IPS-11a (cell line): ENCODE results near the gene SFSWAP.
"Not testable (repeated sequence)": the region's sequence is repeated elsewhere in the genome, so short reads cannot be mapped to it uniquely, and the experiment has no call there.

ENCODE experiments used
- H3K4me3 ChIP-seq: one replicate; pipeline ENCODE4 v1.5.1; 2013; ENCODE audit warnings: low read depth, low read length, control low read depth

The SFSWAP gene

DNA sequence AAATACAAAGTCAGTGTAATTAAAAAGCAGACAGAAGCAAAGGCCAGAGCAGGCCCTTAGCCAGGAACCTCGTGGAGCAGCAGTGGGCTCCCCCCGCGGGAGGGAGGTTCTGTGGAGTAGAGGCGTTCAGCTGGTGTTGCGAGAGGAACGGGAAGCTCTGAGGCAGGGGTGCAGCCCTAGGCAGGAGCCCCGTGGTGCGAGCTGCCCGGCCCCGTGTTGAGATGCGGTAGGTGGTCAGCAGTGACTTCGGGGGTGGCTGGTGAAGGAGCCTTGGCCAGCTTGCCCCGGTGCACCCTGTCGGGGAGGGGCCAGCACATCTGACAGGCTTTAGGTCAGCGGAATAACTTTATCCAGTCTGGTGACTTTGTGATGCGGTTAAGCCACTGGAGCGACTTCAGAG is 46.2 kb downstream of the SFSWAP start:
- no peak overlapping the region for H3K4me3 ChIP-seq

DNA sequence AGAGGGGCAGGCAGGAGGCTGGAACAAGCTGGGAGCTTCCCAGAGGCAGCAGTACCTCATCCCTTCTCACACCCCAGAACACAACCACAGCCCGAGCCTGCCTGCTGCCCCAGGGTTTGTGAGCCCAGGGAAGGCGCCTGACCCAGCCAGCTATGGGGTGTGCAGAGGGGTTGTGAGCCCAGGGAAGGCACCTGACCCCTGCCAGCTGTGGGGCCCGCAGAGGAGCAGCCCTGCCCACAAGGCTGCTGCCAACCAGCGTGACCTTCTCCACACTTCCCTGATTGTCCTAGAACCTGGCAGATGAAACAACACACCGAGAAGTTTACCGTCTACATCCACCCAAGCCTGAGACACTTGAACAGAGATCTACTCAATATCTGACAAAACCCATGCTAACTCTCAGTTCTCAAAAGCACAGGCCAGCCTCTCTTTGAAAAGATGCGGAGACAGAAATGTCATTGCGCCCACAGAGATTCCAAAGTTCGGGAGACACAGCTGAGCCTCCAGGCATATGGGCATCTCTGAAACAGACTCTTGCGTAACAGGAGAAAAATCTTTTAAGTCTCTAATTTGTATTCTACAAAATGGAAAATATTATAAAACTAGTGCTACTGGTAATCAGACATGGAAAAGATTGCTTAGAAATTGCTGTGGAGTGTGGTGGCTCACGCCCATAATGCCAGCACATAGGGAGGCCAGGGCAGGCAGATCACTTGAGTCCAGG is 47.3 kb downstream of the SFSWAP start:
- H3K4me3 ChIP-seq: no peak overlapping the region

DNA sequence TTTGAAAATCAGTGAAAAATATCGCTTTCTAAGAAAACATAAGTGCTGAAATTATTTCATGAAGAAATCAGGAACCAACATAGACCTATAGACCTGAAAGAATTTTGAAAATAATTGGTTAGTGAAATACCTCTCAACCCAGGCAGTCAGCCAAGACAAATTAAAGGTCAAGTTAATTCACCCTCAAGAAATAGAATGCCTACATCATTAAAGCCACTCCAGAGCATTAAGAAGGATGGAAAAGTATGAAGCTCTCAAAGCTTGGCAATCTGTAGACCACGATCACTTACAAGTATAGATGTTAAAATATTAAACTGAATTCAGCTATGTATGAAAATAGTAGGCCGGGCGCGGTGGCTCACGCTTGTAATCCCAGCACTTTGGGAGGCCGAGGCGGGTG is 48.3 kb downstream of the SFSWAP start:
- H3K4me3 ChIP-seq: no peak overlapping the region

DNA sequence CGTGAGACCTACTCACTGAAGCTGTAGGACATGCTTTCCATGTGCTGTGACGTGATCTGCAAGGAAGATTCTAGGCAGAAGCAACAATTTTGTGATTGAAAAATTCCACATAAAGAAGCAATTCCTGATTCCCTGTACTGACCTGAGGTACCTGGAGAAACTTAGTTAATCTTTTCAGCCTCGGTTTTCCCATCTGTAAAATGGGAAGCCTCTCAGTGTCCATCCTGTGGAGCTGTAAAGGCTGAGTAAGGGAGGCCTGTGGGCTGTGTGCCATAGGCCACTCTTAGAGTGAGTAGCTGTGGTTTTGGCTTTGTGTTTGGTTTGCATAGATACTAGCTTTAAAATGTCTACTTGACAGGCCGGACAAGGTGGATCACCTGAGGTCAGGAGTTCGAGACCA is 50.7 kb downstream of the SFSWAP start:
- H3K4me3 ChIP-seq: no peak overlapping the region

DNA sequence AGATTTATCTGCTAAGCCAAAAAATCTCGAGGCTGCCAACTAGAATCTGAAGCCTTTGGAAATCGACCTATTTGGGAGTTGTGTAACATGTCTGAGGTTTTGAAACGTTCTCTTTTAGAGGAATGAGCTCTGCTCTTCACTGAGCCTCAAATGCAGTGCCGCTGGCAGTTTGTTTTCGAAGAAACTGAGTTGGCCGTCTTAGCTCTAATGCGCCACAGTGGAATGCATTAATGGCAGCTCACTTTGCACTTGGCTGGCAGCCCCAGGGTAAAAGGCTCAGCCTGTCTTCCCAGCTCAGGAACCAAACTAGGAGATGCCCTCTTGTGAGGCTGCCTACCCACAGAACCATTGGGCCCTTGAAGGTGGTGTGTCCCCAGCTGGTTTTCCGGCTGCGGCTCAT is 53.8 kb downstream of the SFSWAP start:
- H3K4me3 ChIP-seq: no peak overlapping the region

DNA sequence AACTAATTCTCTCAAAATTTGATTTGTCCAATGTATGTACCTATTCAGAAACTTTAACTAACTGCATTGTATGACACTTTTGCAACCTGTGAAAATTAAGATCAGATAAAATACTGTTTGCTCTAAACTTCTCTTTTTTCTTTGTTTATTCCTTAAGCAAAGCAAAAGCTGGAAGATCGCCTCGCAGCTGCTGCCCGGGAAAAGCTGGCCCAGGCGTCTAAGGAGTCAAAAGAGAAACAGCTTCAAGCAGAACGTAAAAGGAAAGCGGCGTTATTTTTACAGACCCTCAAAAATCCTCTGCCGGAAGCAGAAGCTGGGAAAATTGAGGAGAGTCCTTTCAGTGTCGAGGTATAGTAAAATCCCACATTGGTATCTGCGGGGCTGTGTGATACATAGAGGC is 55.1 kb downstream of the SFSWAP start:
- no peak overlapping the region for H3K4me3 ChIP-seq

DNA sequence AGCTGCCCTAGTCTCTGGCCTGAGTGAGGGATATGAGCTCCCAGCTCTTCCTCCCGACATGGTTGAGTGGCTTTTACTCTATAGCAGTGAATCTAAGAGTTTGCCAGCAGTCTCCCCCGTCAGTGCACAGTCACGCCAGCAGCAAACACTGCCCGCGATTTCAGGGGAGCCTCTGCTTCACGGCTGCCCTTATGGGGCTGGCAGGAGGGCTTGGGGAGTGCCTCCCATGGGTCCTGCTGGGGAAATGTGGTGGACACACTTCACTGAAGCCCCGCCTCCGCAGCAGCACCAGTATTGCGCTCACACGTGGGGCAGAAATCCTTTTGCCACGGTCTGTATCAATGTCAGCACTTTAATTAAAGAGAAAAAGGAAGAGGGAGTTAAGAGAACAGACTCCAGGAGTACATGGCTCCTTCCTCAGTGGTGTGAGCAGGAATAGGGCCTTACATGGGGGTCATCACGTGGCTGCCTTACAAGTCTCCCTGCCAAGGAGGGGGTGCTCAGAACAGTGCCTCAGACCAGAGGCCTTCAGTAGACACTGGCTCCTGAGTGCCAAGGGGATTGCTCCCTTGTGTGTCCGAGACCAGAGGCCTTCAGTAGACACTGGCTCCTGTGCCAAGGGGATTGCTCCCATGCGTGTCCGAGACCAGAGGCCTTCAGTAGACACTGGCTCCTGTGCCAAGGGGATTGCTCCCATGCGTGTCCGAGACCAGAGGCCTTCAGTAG is 55.7 kb downstream of the SFSWAP start:
- H3K4me3 ChIP-seq: no peak overlapping the region

DNA sequence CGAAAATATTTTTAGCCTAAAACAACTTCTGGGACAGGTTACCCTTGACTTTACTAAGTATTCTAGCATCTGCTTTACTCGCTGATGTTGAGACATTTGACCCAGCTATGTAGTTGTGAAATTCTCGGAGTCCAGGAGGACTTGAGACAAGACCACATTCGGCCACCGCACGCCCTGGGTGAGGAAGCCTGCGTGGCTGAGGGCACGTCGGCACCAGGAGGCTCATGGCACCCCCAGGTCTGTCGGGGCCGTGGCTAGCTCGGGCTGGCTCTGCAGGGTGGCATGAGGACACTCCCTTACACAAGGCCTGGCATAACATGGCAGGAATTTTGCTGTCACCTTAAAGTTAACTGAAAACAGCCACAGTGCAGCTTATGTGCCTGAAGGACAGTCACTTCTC is 59.2 kb downstream of the SFSWAP start:
- no peak overlapping the region for H3K4me3 ChIP-seq

DNA sequence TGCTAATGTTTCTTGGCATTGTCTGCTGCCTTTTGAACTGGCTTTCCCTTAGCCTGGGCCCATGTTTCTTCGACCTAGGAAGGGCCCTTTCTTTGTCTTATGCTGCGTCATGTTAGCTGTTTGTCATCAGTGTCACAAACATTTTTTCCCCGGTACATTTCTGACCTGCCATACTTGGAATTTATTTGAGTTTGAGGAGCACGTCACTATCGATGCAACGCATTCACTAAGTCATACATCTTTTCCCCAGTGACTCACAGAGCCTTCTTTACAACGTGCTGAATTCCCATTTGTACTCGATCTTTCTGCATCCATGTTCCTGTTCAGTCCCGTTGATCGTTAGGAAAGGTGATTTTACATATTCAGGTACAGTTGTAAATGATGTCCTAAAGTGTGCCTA is 61.1 kb downstream of the SFSWAP start:
- H3K4me3 ChIP-seq: no peak overlapping the region

DNA sequence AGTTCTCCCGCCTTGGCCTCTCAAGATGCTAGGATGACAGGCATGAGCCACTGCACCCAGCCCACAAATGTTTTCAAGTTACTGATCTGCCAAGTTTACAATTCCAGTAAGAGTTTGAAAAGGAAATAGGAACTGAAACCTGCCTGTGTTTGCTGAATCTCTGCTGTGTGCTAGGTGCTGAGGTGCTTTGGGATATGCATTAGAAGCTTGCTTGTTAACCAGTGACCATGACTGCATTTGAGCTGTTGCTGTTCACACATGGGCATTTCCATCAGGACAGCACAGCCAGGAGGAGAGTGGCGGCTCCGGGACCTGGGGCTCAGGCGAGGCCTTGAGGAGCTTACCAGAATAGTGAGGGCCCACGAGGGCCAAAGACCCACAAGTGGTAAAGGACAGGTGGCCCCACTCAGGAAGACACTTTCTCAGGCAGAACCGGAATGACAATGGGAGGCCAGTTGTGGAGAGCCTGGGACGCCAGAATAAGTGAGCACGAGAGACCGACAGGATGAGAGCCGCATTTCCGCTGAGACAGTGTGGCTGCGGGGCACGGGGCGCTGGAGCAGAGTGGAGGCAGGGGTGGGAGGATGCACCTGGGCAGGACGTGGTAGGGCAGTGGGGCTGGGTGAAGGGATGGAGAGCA is 62.8 kb downstream of the SFSWAP start:
- H3K4me3 ChIP-seq: no peak overlapping the region

DNA sequence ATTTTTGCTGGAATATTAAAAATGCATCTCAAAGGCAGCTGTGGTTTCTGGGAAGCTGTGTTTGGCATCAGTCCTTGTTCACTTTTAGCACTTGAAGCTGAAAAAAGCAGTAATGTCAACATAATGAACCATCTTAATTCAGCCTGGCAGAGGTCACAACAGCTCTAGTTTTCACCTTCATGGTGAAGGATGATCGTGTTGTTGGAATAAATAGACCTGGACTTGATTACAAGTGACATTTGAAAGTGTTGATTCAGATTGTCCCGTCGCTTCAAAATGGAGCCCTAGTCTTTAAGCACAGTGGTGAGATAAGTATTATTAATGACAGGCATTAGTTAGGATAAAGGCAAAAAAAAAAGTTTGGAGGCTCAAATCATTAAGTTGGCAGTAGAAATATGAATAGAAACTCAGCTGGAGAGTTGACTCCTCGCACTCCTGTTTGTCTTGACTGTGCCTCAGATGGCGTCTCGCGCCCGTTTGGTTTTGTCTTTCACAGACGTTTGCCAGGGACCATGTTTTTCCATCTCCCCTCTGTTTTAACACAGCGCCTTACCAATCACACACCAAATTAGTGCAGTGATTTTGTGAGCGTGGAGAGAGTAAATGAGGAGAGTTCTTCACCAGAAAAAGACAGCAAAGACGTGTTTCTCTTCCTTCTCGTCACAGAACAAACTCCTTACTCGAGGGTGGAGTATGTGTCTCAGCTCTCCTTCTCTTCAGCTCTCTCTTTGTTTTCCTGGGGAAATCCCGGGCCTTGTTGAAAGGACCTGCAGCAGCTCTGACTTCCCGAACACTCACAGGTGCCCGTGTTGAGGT is 63.9 kb downstream of the SFSWAP start:
- no peak overlapping the region for H3K4me3 ChIP-seq

DNA sequence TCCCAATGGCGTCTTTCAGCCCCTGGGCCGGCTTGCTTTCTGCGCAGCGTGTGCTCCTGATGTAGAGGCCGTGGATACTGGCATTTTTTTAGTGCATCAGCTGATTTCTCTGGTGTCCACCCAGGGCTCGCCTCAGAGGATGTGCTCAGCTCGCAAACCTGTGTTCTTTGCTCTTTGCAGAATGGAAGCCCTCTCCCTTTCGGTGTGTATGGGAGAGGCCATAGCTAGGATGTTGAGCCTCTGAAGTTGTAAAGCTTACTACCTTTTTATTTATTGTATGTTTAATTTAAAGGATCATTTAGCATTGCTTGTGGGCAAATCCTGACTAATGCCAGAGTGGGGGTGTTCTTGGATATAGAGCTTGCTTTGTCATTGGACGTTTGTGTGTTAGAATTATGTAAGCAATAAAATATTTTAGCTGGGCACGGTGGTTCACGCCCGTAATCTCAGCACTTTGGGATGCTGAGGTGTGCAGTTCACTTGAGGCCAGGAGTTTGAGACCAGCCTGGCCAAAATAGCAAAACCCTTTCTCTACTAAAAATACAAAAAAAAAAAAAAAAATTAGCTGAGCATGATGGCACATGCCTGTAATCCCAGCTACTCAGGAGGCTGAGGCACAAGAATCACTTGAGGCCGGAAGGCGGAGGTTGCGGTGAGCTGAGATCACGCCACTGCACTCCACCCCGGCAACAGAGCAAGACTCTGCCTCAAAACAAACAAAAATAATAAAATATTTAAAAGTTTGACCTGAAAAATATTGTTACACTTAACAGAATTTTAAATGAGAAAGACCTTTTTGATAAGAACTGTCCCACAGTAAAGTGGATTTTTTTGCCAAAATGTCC is 64.7 kb downstream of the SFSWAP start:
- no peak overlapping the region for H3K4me3 ChIP-seq

DNA sequence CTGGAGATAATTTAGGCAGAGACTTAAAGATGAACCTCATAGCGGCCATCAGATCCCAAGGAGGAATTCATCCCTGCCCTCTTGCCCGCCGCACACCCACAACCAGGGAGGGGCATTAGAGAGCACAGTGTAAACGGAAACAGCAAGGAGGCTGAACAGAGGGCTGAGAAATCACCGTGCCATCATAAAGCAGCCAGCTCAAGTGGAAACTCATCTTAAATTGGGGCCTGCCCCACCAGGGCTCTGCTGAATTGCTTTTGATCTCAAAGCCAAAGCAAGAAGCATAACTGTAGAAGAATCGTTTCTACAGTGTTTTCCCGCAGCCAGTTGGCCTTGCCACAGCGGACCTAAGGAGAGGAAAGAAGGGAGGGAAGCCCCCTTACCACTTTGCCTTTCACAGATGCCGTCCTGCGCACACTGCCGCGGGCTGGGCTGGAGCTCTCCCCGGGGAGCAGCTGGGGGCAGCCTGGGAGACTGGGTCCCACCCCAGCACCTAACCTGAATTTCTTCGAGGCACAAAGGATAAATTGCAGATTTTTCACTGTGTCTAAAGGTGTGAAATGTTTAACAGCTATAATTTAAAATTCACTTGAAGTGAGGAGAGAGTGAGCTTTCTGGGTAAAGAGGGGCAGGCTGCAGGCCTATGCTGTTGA is 65.5 kb downstream of the SFSWAP start:
- H3K4me3 ChIP-seq: no peak overlapping the region

DNA sequence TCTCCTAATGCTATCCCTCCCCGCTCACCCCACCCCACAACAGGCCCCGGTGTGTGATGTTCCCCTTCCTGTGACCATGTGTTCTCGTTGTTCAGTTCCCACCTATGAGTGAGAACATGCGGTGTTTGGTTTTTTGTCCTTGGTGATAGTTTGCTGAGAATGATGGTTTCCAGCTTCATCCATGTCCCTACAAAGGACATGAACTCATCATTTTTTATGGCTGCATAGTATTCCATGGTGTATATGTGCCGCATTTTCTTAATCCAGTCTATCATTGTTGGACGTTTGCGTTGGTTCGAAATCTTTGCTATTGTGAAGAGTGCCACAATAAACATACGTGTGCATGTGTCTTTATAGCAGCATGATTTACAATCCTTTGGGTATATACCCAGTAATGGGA is 66.4 kb downstream of the SFSWAP start:
- H3K4me3 ChIP-seq: not testable (repeated sequence)

DNA sequence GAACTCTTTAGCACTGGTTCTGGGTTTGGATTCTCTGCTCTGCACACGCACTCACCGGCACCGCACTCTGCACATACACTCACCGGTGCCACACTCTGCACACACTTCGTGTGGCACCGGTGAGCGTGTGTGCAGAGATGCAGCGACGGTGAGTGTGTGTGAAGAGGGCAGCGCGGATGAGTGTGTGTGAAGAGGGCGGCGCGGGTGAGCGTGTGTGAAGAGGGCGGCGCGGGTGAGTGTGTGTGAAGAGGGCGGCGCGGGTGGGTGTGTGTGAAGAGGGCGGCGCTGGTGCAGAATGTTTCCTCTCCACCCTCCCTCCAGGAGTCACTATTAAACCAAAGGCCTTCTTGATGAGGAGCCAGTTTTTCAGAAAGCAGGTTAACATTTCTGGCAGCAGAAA is 68.1 kb downstream of the SFSWAP start:
- H3K4me3 ChIP-seq: no peak overlapping the region

DNA sequence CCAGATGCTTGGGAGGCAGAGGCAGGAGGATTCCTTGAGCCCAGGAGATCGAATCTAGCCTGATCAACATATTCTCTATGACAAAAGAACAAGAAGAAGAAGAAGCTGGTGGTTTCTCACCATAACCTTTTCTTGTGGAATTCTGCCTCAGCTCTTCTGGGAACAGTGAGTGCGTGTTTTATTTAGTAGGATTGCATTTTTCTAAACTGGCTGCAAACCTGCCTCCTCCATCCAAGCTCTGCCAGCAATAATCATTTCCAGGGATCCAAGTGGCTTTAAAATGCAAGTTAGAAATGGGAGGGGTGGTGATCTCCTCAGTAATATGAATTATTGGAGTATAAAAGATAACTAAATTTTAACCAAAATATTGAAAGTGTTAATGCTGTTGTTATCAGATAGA is 71.2 kb downstream of the SFSWAP start:
- no peak overlapping the region for H3K4me3 ChIP-seq

DNA sequence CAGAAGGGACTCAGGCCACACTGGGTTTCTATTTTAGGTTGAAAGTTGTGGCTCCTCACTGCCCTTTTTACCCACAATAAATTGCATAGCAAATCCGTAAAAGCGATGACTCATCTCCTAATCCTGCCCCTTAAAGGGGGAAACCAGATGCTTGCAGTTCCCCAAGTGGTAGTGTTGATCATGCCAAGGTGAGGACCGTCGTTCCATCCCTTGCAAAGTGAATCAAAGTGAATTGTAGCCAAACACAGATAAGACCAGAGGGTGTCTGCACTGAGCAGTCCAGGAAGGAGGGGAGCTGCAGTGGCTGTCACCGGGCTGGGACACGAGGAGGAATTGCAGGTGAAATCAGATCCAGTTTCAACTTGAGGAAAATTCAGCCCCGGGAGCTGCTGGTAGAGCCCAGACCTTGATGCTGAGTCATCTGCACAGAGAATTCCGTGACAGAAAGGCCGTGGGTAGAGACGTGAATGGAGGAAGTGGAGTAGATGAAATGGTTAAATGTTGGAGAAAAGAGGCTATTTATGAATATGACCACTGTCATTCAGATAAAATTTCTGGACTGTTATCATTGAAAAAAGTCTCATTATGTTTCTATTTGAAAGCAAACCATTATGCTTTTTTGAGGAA is 73.1 kb downstream of the SFSWAP start:
- no peak overlapping the region for H3K4me3 ChIP-seq

DNA sequence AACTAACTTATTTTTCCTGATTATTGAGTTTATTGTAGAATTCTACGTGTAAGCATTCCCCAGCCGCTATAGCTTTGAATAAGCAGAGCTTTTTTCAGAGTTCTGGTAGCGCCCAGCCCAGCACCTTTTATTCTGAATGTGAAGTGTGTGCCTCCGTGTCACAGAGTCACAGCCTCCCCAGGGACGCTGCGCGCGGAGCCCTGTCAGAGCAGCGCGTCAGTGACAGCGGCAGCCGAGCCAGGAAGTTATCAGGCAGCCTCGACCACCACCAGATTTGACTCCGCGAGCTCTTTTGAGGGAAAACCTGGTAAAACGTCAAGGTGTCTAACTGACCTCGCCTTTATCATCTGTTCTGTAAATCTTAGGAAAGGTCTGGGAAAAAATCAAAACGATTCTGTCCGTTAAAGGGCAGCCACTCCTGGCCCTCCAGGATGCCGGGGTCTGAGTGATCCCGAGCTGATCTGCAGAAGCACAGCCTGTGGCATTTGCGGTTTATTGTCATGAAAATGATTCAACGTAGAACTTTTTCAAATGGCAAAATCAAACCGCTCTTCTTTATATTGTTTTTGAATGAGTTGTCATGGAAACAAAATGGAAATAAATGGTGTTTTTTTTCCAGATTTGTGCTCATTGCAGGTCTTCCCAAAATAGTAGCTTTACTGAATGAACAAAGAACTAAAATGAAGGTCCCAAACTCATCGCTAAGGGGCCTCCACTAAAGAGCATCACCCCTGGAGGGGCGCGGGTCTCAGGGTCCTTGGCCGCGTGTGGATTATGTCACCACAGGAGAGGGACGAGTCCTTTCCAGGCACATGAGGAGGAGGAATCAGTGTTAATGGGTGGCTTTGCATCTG is 74.2 kb downstream of the SFSWAP start:
- H3K4me3 ChIP-seq: no peak overlapping the region
